ENCODE measurements around the gene ADGRF4. TPM values are rescaled to one million over a fixed set of nuclear protein-coding genes. Genes with fewer than 3 reads are reported as not detected.

Gene ADGRF4
- total and polyA plus RNA-seq, 9 of the 15 experiments (the other 6 are each of a cell fraction or from before 2014, with no cell fraction given) = not detected

DNA sequence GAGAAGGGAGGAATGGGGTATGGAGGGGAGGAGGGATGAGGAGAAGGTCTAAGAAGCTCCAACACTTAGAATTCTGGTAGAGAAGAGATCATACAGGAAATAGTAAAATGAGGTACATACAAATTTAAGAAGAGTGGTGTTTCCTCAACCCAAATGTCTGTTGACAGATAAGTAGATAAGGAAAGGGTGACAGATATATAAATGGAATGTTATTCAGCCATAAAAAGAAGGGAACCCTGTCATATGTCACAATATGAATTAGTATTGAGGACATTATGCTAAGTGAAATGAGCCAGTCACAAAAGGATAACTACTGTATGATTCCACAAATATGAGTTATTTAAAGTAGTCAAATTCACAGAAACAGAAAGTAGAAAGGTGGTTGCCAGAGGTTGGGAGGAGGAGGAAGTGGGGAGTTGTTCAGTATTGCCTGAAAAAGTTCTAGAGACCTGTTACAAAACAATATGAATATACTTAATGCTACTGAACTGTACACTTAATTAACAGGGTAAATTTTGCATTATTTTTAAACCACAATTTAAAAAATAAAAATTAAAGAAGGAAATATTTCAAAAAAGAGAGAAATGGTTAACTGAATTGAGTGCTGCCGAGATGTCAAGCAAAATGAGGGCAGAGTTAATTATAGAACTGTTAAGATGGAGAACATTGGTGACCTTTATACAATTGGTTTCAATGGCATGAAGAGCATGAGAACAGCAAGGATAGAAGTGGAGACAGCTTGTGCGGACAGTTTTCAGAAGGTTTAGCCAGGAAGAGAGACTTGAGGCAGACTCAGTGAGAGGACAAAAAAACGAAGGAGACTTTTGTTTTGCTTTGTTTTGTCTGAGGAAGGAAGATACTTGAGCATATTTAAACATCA, 47.6 kb upstream of the ADGRF4 start (continued):
- TF ChIP-seq FOXO4 (CRISPR knock-in tag; IDR thresholded peaks at IDR 0.05) (no peak), ZNF121 (CRISPR knock-in tag; conservative IDR thresholded peaks at IDR 0.05) (no peak), RERE (CRISPR knock-in tag; IDR thresholded peaks at IDR 0.05; ENCODE audit: borderline replicate concordance) (no peak), ZNF232 (CRISPR knock-in tag; IDR thresholded peaks at IDR 0.05) (no peak)
- TF ChIP-seq, protein P1, sequence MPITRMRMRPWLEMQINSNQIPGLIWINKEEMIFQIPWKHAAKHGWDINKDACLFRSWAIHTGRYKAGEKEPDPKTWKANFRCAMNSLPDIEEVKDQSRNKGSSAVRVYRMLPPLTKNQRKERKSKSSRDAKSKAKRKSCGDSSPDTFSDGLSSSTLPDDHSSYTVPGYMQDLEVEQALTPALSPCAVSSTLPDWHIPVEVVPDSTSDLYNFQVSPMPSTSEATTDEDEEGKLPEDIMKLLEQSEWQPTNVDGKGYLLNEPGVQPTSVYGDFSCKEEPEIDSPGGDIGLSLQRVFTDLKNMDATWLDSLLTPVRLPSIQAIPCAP (CRISPR knock-in tag; IDR thresholded peaks at IDR 0.05; ENCODE audit: borderline replicate concordance) = no peak

Data from K562 (cell line).